CD14-positive monocyte (primary cell): ENCODE measurements around the gene MAP10. TPM values are rescaled to one million over a fixed set of nuclear protein-coding genes. Genes with fewer than 3 reads are reported as not detected.

ENCODE experiments used
- DNase-seq, 3 donors: peaks; one replicate each; pipeline ENCODE4 v3.0.0-alpha.2; 2011 to 2022
- H2AFZ ChIP-seq: 2 replicates; pipeline ENCODE4 v1.6.0; 2012; ENCODE audit warnings: mild to moderate bottlenecking, low read depth, low read length, inconsistent platforms; ENCODE audit not compliant: insufficient read depth, poor library complexity, severe bottlenecking
- H3K27ac ChIP-seq, 2 donors: 1 replicate in 1 of 2; 2 replicates in 1 of 2; pipeline ENCODE4 v1.5.1; 2012 to 2013; ENCODE audit warnings: low read length in 2 of 2, control low read depth in 1 of 2, inconsistent platforms in 1 of 2, low read depth in 1 of 2, mild to moderate bottlenecking in 1 of 2
- H3K27me3 ChIP-seq, 2 donors: one replicate each; pipeline versions ENCODE4 v1.6.0 to v1.6.1; 2011 to 2013; ENCODE audit warnings: low read length in 2 of 2; ENCODE audit not compliant: control insufficient read depth in 2 of 2, insufficient read depth in 2 of 2
- H3K36me3 ChIP-seq, 2 donors: replicated peaks in 1 of 2; 1 replicate in 1 of 2; 2 replicates in 1 of 2; pipeline versions ENCODE4 v1.5.1 to v1.6.1; 2012 to 2013; ENCODE audit warnings: low read length in 2 of 2, control low read depth in 1 of 2, inconsistent platforms in 1 of 2, mild to moderate bottlenecking in 1 of 2; ENCODE audit not compliant: insufficient read depth in 2 of 2, control insufficient read depth in 1 of 2
- H3K4me1 ChIP-seq, 2 donors: 1 replicate in 1 of 2; 2 replicates in 1 of 2; pipeline versions ENCODE4 v1.5.1 to v1.6.1; 2012 to 2013; ENCODE audit warnings: low read length in 2 of 2, control low read depth in 1 of 2, inconsistent platforms in 1 of 2, mild to moderate bottlenecking in 1 of 2, moderate library complexity in 1 of 2; ENCODE audit not compliant: insufficient read depth in 2 of 2, control insufficient read depth in 1 of 2
- H3K4me2 ChIP-seq: replicated peaks from 2 replicates; pipeline ENCODE3; 2012; ENCODE audit warnings: low read length, moderate library complexity, mild to moderate bottlenecking; ENCODE audit not compliant: poor library complexity, severe bottlenecking; ENCODE audit errors: extremely low read depth
- H3K4me3 ChIP-seq, 3 experiments: fragments of 200-600 bp in 1 of 3; sonication (generic) in 1 of 3; replicated peaks in 1 of 3; 1 replicate in 2 of 3; 2 replicates in 1 of 3; pipeline ENCODE4 v1.5.1; 2011 to 2013; ENCODE audit warnings: low read length in 3 of 3, mild to moderate bottlenecking in 3 of 3, control low read depth in 2 of 3, low read depth in 2 of 3, inconsistent platforms in 1 of 3, moderate library complexity in 1 of 3
- H3K79me2 ChIP-seq: 2 replicates; pipeline ENCODE4 v1.6.0; 2012; ENCODE audit warnings: mild to moderate bottlenecking, control low read depth, inconsistent platforms, low read length, moderate library complexity; ENCODE audit not compliant: insufficient read depth
- H3K9ac ChIP-seq: 2 replicates; pipeline ENCODE4 v1.6.0; 2017; ENCODE audit warnings: low read length, mild to moderate bottlenecking; ENCODE audit not compliant: insufficient read depth, poor library complexity, severe bottlenecking
- H3K9me3 ChIP-seq, 2 donors: replicated peaks in 1 of 2; 1 replicate in 1 of 2; 2 replicates in 1 of 2; pipeline versions ENCODE4 v1.5.1 to v1.6.1; 2012 to 2013; ENCODE audit warnings: low read length in 2 of 2, control low read depth in 1 of 2; ENCODE audit not compliant: control insufficient read depth in 1 of 2, insufficient read depth in 1 of 2
- H4K20me1 ChIP-seq: 2 replicates; pipeline ENCODE4 v1.6.0; 2012; ENCODE audit warnings: mild to moderate bottlenecking, low read length, control low read depth, moderate library complexity; ENCODE audit not compliant: insufficient read depth
- H3K27ac Mint-ChIP-seq, 7 donors: one replicate each; pipeline ENCODE4 v1.8.0; 2020; ENCODE audit warnings: mild to moderate bottlenecking in 7 of 7, mixed read lengths in 7 of 7, moderate library complexity in 6 of 7, inconsistent platforms in 2 of 7
- H3K27me3 Mint-ChIP-seq, 3 donors: one replicate each; pipeline ENCODE4 v1.8.0; 2021 to 2022; ENCODE audit warnings: low read depth in 3 of 3, mild to moderate bottlenecking in 3 of 3, mixed read lengths in 3 of 3, moderate library complexity in 3 of 3, inconsistent platforms in 1 of 3
- H3K36me3 Mint-ChIP-seq, 2 donors: one replicate each; pipeline ENCODE4 v1.8.0; 2020; ENCODE audit warnings: mixed read lengths in 2 of 2, inconsistent platforms in 1 of 2, mild to moderate bottlenecking in 1 of 2
- H3K4me1 Mint-ChIP-seq: one replicate; pipeline ENCODE4 v1.8.0; 2020; ENCODE audit warnings: mild to moderate bottlenecking, mixed read lengths
- H3K4me3 Mint-ChIP-seq, 2 donors: one replicate each; pipeline ENCODE4 v1.8.0; 2020; ENCODE audit warnings: mild to moderate bottlenecking in 2 of 2, mixed read lengths in 2 of 2, moderate library complexity in 1 of 2
- H3K9me3 Mint-ChIP-seq, 7 donors: one replicate each; pipeline ENCODE4 v1.8.0; 2020 to 2022; ENCODE audit warnings: mixed read lengths in 7 of 7, mild to moderate bottlenecking in 6 of 7, moderate library complexity in 6 of 7, inconsistent platforms in 2 of 7
- CTCF ChIP-seq: fragments of 200-600 bp; IDR thresholded peaks from one replicate; pipeline ENCODE4 v1.8.0; 2022; ENCODE audit warnings: antibody characterized with exemption, mild to moderate bottlenecking
- WGBS: methylation state at CpG from one replicate; pipeline ENCODE4 v1.1.5; 2013; ENCODE audit warnings: missing lambda C conversion rate; ENCODE audit not compliant: insufficient coverage; 5-methylcytosine and 5-hydroxymethylcytosine counted together
- intact Hi-C, 2 donors: fragments of 100-400 bp; cut with micrococcal nuclease; formaldehyde crosslinking; loops; one replicate each; pipeline versions ENCODE4 v1.15.0 to v1.15.1; 2023
- polyA plus RNA-seq, 3 donors: library from polyadenylated mRNA; depleted of rRNA in 1 of 3; unstranded in 2 of 3; stranded (reverse) in 1 of 3; fragments of 300-500 nt in 2 of 3; fragments of >200 nt in 1 of 3; fragmentation: Illumina TruSeq in 2 of 3; gene quantifications; 1 replicate in 2 of 3; 2 replicates in 1 of 3; pipeline ENCODE4 v1.2.3, GENCODE V29; 2012 to 2021

Gene MAP10
- polyA plus RNA-seq, 3 donors: 0.53 to 2.3 (median 1.1) TPM

GRCh38 chr1:232797856-232798510 lies 7.2 kb upstream of the MAP10 start:
- H3K4me1 Mint-ChIP-seq: peaks cover 6% of the 10 kb centered on the region
- no peaks in the 10 kb centered on the region for H4K20me1 ChIP-seq
- H3K27me3 Mint-ChIP-seq: peaks cover 0 to 1% (median 0%) of the 10 kb centered on the region in 3 donors
- WGBS: no CpG with 5 or more reads among the region's 6 CpGs
- DNase-seq: no peak
- intact Hi-C loops: no loop called here
- no peak overlapping the region for H3K4me3 ChIP-seq
- H3K4me2 ChIP-seq: no peak overlapping the region
- peaks cover 6% of the 10 kb centered on the region in 2 donors for H3K4me1 ChIP-seq
- H3K9me3 Mint-ChIP-seq: no peaks in the 10 kb centered on the region
- no peaks in the 10 kb centered on the region for H3K79me2 ChIP-seq
- no peak overlapping the region for H3K4me3 Mint-ChIP-seq
- H3K9me3 ChIP-seq: no peaks in the 10 kb centered on the region
- H2AFZ ChIP-seq: no peak overlapping the region
- no peak overlapping the region for H3K27ac ChIP-seq
- no peak overlapping the region for H3K9ac ChIP-seq
- H3K27me3 ChIP-seq: no peaks in the 10 kb centered on the region
- no peaks in the 10 kb centered on the region for H3K36me3 ChIP-seq
- TF ChIP-seq CTCF: no peak
- H3K27ac Mint-ChIP-seq: no peak overlapping the region
- no peaks in the 10 kb centered on the region for H3K36me3 Mint-ChIP-seq

GRCh38 chr1:232798920-232799319 lies 6.3 kb upstream of the MAP10 start:
- H3K4me3 Mint-ChIP-seq: no peak overlapping the region
- H4K20me1 ChIP-seq: no peaks in the 10 kb centered on the region
- H3K4me2 ChIP-seq: no peak overlapping the region
- H3K4me1 Mint-ChIP-seq: peaks cover 2% of the 10 kb centered on the region
- H3K36me3 ChIP-seq: no peaks in the 10 kb centered on the region
- H3K27me3 Mint-ChIP-seq: peaks cover 0 to 5% (median 1%) of the 10 kb centered on the region in 3 donors
- no peak for TF ChIP-seq CTCF
- no peak overlapping the region for H3K9ac ChIP-seq
- H3K36me3 Mint-ChIP-seq: no peaks in the 10 kb centered on the region
- no peak overlapping the region for H3K27ac Mint-ChIP-seq
- H3K79me2 ChIP-seq: no peaks in the 10 kb centered on the region
- H3K9me3 Mint-ChIP-seq: no peaks in the 10 kb centered on the region
- H3K4me3 ChIP-seq: no peak overlapping the region
- no peak for DNase-seq
- H2AFZ ChIP-seq: no peak overlapping the region
- intact Hi-C loops: no loop called here
- peaks cover under 1 to 1% of the 10 kb centered on the region in 2 donors for H3K4me1 ChIP-seq
- H3K27ac ChIP-seq: no peak overlapping the region
- no peaks in the 10 kb centered on the region for H3K27me3 ChIP-seq
- H3K9me3 ChIP-seq: no peaks in the 10 kb centered on the region
- no CpG with 5 or more reads among the region's 2 CpGs for WGBS
